GM21529 (cell line): ENCODE results near the gene MYO18B.

Source experiments
- ATAC-seq: cut with Tn5 transposase; IDR thresholded peaks from one replicate; pipeline ENCODE4 v1.9.1; 2021; ENCODE audit not compliant: unreplicated experiment

Gene MYO18B

DNA sequence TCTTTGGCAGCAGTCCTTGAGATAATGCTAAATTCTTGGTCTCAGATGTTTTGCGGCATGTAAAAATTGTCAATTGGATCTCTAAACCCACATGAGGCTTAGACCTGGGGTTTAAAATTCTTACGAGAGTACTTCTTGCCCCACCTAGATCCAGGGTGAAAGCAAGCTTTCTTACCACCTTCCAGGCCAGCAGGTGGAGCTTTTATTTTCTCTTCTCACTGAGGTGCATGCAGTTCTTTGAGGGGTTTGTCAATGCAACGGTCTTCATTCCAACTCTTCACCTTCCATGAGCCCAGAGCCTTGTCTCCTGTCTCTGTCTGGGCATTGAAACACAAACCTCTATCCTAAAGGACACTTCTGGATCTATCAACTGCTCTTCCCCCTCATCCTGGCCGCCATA lies 154.1 kb downstream of the MYO18B start:
- no peak for ATAC-seq

DNA sequence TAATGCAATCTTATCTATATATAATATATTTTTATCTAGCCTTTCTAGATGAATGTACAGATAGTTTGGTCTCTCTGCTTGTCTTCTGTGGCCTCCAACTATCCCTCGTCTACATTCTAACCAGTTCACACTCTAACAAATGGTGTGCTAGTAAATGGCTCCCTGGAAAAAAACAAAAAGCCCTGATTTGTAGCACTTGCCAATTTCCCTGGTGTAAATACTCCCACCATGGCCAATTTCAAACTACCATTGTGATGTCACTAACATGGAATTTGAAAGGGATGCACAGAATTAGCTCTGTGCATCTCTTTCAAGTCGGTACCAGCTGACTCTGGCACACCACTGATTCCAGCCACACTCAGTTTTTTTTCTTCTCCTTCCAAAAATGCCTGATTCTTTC lies 154.6 kb downstream of the MYO18B start:
- ATAC-seq, result no peak

DNA sequence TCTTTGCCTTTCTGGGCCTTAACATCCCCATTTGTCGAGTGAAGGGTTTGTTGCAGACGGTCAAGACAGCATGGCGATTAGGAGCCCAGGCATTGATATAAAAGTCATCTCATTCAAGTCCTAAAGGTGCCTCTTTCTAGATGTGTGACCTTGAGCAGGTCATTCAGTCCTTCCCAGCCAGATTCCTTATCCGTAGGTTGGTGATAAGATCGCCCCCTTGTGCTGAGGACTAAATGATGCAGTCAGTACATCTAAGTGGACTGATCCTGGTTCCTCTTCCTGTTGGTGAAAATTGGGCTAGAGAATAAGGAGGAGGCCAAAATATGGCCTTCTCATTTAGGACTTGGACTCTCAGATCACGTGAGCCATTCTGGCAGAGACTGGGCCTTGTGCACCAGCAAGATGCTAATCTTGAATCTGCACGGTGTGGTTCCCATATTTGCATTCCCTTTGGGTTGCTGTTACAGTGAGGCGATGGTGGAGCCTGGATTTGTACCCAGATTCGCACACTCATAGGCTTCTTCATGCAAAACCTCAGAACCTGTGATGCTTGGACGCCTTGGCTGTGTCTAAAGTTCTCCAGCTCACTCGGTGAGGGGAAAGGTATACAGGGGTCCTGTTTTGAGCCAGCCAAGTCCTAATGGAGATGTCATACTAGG lies 156.8 kb downstream of the MYO18B start:
- ATAC-seq, result no peak

DNA sequence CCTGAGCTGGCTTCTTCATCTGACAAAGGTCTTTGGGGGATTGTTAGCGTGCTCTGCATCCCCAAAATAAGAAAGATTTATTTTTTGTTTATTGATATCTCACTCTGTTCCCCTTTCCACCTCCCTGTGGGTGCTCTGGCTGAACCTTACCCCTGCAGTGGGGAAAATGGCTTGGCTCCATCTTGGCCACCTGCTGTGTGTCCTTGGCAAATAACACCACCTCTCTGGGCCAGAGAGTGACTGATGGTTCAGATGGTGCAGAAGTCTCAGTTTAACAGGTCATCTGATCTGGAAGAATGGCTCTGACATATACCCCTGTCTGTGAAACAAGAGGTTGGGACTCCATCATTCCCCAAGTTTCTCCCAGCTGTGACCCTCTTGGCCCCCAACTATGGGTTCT lies 157.6 kb downstream of the MYO18B start:
- ATAC-seq, result no peak

DNA sequence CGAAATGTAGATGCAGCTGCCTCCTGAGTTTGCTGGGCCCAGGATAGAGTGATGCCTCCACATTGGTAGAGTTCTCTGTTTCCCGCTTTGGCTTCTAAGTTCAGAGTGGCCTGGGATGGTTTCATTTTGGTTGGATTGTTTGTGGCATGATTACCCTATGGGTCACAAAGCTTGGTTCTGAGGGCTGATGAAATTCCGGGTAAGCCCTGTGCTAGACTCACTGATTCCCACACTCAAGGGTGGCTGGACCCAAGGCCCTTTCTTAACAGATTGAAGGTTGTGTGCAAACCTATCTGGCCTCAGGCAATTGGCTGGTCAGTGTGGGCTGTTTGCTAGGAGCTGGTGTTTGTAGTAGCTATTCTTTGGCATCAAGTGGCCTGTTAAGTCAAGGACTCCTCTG lies 158.4 kb downstream of the MYO18B start:
- no peak for ATAC-seq

DNA sequence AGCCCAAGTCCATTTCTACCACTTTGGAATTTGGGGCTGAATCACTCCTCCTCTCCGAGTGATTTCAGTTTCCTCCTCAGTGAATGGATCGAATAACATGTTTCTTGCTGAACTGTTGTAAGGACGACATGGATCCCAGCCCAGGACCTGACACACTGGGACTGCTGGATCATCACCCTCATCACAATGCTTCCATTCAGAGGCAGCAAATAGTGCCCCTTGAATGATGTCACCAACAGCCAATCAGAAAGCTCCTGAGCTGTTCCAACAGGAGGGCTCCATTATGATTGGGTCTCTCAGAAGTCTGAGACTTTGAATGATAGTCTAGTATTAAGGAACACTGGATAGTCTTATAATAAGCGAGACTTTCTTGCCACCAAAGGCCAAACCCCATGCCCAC lies 158.9 kb downstream of the MYO18B start:
- ATAC-seq, result no peak

DNA sequence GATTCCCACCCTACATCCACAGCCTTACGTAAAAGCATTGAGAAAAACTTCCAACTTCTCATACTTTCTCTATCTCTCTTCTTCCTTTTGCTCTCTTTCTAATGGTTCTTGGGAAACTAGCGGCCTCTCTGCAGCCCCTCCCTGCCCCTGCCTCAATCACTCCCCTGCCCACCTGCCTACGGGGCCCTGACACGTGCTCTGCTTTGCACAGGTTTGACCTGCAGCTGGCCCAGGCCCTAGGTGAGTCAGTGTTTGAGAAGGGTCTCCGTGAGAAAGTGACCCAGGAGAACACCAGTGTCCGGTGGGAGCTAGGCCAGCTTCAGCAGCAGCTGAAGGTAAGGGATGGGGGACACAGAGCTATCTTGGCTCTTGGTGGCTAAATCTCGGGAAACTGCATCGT lies 160.4 kb downstream of the MYO18B start:
- ATAC-seq, result no peak

DNA sequence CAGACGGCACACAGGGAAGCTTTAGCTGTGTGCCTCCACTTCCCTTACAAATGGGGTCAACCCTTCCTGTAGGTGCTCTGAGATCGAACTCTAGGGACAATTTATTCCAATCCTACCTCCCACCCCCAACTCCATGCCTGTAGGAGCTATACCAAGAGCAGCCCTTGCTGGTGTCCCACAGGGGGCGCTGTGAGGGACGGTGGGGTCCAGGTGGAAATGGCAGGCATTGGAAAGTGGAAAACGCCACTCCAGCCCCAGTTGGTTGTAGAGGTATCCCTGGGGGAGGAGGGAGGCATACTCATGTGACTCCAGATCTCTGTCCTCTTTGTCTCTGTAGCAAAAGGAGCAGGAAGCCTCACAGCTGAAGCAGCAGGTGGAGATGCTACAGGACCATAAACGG lies 161.3 kb downstream of the MYO18B start:
- ATAC-seq, result no peak

DNA sequence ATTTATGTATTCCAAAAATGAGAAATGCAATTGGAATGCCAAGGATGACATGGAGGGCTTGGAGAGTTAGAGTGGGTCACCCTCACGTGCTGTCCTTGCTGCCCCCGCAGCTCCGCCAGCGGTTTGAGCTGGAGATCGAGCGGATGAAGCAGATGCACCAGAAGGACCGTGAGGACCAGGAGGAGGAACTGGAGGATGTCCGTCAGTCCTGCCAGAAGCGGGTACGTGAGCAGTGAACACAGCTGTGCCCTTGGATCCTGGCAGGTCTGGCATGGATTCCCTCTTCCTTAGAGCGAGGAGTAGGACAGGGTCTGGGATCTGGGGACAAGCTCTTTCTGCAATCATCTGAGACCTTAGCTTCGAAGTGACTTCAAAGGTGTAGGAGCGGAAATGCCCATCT lies 166.2 kb downstream of the MYO18B start:
- no peak for ATAC-seq

DNA sequence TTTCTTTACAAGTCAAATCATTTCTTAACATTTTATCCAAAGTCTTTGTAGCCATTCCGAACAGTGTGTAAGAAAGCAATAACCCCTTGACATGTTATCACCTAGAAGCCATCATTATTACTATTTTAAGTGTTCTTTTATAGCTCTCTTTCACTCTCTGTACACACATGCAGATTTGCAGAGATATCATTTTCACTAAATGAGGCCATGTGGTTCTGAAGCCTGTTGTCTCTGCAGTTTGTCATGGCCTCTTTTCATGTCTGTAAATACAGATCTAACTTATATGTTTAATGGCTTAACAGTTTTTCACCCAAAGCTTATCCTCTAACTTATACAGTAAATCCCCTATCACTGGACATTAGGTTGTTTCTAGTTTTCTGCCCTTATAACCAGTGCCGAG lies 166.8 kb downstream of the MYO18B start:
- no peak for ATAC-seq

DNA sequence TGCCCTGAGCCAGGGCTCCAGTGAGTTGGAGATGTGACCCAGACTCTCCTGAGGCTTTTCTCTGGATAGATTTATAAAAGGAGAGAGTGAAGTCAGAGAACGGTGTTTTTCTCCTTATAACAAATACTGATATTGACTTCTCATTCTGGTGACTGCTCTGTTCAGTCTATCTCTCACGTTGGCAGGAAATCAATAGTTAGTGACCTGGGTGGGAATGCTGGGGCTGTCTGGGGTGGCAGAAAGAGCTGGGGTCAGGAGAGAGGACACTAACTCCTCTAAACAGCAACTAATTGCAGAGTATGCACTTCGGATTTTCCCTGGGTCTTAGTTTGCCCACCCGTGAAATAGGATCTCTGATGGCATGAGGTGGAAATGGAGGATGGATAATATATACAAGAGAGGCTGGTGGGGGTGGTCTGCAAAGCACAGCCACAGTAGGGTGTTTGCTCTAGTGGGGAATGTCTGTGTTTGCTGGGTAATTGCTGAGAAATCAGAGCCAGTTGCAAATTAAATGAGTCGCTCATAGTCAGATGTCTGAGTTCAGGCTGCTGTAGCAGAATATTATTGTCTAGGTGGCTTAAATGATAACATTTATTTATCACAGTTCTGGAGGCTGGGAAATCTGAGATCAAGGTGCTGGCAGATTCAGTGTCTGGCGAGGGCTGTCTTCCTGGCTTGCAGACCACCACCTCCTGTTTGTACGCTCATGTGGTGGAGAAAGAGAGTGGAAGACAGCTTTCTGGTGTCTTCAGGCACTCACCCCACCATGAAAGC lies 167.8 kb downstream of the MYO18B start:
- ATAC-seq, result no peak

DNA sequence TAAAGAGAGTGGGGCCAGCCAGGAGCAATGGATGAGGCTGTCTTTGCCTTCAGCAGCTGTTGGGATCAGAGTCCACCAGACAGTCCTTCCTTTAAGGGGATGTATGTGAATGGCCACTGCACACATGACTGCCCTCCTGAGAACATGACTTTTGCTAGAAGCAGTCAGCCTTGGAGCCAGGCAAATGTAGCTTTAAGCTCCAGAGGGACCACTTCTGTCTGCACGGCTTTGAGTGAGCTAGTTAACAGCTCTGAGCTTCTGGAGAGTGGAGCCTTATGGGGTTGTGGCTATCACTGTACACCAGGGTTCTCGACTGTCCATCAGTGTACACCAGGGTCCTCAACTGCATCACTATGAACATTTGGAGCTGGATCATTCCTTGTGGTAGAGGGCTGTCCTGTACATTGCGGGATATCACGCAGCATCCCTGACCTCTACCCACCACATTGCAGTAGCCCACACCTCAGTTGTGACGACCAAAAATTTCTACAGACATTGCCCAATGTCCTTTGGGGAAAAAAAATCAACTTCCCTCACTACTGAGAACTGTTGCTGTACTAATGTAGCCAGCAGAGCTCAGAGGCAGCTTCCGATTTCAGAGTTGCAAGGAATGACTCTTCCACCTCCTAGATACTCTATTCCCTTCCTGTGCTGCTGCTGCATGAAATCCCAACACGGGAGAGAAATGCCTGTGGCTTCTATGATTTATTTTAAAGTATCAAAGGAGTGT lies 169.4 kb downstream of the MYO18B start:
- ATAC-seq, result no peak

DNA sequence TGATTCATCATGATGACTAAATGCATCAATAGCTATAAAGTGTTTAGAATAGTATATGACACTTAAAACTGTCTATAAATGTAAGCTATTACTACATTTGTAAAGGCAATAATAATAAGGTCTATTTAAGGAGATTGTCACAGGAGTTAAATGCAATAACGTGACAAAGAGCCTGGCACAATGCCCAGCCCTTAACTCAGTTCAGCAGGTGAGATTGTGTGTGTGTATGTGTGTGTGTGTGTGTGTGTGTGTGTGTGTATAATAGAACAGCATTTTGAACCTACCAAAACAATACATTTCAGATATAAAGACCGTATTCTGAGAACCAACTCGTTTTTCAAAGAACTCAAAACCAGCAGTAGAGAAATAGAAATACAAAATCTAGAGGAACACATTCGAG lies 177.5 kb downstream of the MYO18B start:
- no peak for ATAC-seq

DNA sequence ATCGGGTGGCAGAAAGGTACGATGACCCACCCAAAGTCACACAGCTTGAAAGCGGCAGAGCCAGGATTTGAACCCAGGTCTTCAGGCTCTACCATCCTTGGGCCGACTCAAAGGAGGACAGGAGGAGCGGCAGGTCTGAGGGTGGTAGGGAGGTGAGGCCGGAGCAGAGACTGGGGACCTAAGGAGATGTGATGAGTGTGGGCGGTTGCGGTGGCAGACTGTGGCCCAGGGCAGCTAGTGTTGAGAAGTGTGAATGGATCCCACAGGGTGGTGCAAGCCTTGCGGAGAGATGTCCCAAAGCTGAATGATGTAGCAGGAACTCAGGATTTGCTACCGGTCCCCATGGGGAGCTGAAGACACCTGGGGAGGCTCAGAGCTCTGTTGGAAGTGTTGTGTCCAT lies 180.2 kb downstream of the MYO18B start:
- ATAC-seq, result no peak

DNA sequence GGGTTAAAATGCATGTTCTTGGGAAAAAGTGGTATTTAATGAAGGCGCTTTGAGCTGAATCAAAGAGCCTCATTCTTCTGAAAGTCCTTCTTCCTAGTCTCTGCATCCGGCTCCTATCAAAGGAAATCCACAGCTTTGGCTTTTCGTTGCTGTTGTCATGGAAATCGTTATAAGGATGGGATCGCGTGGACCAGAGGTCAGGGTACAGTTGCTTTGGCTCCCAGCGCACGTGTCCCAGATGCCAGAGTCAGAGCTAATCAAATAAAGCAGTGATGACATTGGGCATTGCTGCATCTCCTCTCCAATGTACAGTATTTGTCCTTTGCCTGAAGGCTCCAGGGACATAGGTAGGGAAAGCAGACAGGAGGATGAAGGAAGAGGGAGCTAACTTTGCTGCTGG lies 181.9 kb downstream of the MYO18B start:
- ATAC-seq, result no peak

DNA sequence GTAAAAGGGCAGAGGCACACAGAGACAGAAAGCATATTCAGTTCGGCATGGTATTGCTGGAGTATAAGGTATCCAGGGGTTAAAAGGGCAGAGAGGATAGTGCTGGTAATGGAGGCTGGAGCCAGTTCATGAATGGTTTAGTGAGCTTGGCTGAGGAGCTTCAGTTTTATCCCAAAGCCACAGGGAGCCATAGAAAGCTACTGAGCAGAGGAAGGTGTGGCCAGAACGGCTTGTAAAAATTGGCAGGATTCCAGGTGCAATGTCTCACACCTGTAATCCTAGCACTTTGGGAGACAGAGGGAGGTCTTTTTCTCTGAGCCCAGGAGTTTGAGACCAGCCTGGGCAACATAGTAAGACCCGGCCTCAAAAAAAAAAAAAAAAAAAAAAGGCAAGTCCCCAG lies 186.1 kb downstream of the MYO18B start:
- ATAC-seq, result no peak

DNA sequence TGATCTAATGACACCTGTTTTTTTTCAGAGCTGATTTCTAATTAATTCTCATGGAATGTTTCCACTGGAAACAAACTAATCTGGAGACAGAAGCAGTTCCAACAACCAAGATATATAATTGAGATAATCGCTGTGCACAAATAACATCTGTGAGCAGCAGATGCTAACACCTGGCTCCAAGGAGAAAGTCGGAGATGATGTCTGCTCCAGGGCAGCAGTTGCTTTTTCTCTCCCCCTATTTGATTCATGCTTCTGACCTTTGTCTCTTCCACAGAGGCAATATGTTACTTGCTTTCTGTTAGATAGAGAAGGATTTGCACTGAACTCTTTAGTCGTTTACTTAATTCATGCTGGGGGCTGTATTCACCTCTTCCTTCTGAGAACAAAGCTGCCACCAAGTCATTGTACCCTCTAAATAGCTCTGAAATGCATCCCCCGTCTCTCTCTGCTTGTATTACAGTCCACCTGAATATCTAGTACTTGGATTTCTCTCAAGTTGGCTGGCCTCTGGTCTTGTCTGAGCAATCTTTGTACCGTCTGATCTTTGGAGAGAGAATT lies 187.4 kb downstream of the MYO18B start:
- no peak for ATAC-seq

DNA sequence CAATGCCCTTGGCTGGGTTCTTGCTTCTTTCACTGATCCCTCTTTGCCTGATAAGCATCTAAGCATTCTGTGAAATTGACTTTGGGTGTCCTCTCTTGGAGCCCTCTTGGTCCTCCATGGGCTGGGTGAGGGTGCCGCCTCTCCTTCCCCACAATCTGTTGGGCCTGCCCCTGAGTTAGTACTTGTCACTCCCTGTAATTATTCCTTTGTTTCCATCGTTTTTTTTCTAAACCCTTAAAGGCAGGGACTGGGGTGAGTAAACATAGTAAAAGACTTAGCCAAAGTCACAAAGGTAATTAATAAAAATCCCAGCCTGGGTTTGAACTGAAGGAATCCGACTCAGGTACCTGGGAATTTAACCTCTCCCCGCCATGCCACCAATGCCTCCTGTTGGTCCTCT lies 188.1 kb downstream of the MYO18B start:
- no peak for ATAC-seq

DNA sequence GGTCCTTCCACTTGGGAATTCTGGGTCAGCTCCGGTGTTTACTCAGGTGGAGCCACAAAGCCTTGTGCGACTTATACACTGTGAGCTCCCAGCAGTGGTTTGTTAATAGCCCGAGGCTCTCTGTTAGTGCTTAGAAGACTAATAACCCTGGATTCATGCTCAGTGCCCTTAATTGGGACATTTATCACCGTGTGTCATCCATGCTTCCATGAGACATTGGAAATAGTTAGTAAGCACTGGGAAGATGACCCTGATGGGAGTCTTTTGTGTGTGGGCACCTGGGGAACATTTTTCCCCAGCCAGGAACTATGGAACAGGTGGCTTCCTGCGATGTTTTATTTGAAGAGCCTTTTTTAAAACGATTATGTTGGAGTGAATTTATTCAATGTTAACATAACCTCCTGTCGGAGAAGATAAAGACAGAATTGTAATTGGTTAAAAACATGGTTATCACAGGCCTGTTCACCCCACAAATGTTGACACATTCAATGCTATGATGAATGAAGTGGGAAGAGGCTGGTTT lies 188.9 kb downstream of the MYO18B start:
- ATAC-seq, result no peak

DNA sequence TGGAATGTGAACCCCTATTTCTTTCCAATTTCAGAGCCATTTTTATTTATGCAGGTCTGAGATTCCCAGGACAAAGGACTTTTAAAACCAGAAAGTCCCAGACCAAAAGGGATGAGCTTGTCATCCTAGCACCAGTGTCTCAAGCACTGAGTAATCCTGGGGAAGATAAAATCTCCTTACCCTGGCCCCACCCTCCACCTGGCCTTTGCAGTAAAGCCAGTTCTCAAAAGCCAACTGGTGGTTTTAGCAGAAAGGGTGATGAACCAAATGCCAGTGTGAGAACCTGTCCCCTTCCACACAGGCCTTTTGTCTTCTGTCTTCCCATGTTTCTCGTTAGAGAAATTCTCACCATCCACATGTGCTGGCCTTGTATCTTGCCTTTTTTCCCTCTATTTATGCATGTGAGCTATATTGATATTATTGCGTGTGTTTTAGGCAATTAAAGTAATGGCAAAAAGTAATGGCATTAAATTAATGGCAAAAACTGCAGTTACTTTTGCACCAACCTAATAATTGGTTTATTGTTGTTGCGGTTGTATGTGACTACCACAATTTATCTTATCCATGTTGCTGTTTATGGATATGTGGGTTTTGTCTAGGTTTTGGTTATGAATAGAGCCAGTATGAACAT lies 191.3 kb downstream of the MYO18B start:
- ATAC-seq, result no peak
